PC-3 (cell line): ENCODE results near the gene CDKL4. TPM values are rescaled to one million over a fixed set of nuclear protein-coding genes. Genes with fewer than 3 reads are reported as not detected.

Experiments used
- ATAC-seq: fragments of 200-7000 bp; cut with Tn5 transposase; 2 replicates; pipeline ENCODE4 v1.9.1; 2020; ENCODE audit warnings: mild to moderate bottlenecking, moderate library complexity
- BruUV-seq: library from RNA; stranded (reverse); fragments of 400-500 nt; replicated peaks from 2 replicates; lab custom pipeline; 2021; lab: Mats Ljungman, UMichigan
- CTCF ChIA-PET: fragments of 300-600 bp; sonication (Branson Sonifier 250); formaldehyde crosslinking; loops from one replicate; lab custom pipeline; 2022; ENCODE audit warnings: antibody characterized with exemption; lab: Charles Lee
- POLR2A ChIA-PET: fragments of 300-600 bp; sonication (Branson Sonifier 250); formaldehyde crosslinking; loops from one replicate; lab custom pipeline; 2022; ENCODE audit warnings: antibody characterized with exemption; ENCODE audit not compliant: unreplicated experiment; lab: Charles Lee
- DNase-seq: peaks from one replicate; pipeline ENCODE4 v3.0.0-alpha.2; 2015
- H2AFZ ChIP-seq: fragments of 300-600 bp; sonication (generic); 2 replicates; pipeline ENCODE4 v1.6.0; 2016; ENCODE audit warnings: antibody characterized with exemption, low read length
- H3F3A ChIP-seq: fragments of 300-600 bp; sonication (generic); one replicate; pipeline ENCODE4 v1.6.0; 2017; ENCODE audit warnings: antibody characterized with exemption, low read length, control low read depth, mild to moderate bottlenecking; ENCODE audit not compliant: unreplicated experiment
- H3K27ac ChIP-seq: fragments of 300-600 bp; sonication (generic); 2 replicates; pipeline ENCODE4 v1.5.1; 2016; ENCODE audit warnings: mild to moderate bottlenecking, low read length
- H3K27me3 ChIP-seq: fragments of 300-600 bp; sonication (generic); 2 replicates; pipeline ENCODE4 v1.6.1; 2016; ENCODE audit warnings: low read length, mixed read lengths
- H3K36me3 ChIP-seq: fragments of 300-600 bp; sonication (generic); 2 replicates; pipeline ENCODE4 v1.6.1; 2016; ENCODE audit warnings: low read depth, mixed run types, low read length, mixed read lengths
- H3K4me1 ChIP-seq: fragments of 300-600 bp; sonication (generic); 2 replicates; pipeline ENCODE4 v1.5.1; 2016; ENCODE audit warnings: low read length; ENCODE audit not compliant: insufficient read depth
- H3K4me2 ChIP-seq: fragments of 300-600 bp; sonication (generic); 2 replicates; pipeline ENCODE4 v1.6.0; 2016; ENCODE audit warnings: low read length
- H3K4me3 ChIP-seq: fragments of 300-600 bp; sonication (generic); 2 replicates; pipeline ENCODE4 v1.5.1; 2016; ENCODE audit warnings: mild to moderate bottlenecking, low read length, mixed read lengths
- H3K79me2 ChIP-seq: fragments of 300-600 bp; sonication (generic); 2 replicates; pipeline ENCODE4 v1.6.1; 2017; ENCODE audit warnings: low read length, mixed read lengths
- H3K9ac ChIP-seq: fragments of 300-600 bp; sonication (generic); 2 replicates; pipeline ENCODE4 v1.6.0; 2016; ENCODE audit warnings: mild to moderate bottlenecking, low read length
- H3K9me2 ChIP-seq: fragments of 300-600 bp; sonication (generic); replicated peaks from 2 replicates; pipeline ENCODE4 v1.6.1; 2016; ENCODE audit warnings: mixed run types, low read length, mixed read lengths
- H3K9me3 ChIP-seq: fragments of 300-600 bp; sonication (generic); 2 replicates; pipeline ENCODE4 v1.6.1; 2016; ENCODE audit warnings: low read length, mixed read lengths
- H4K20me1 ChIP-seq: fragments of 300-600 bp; sonication (generic); 2 replicates; pipeline ENCODE4 v1.6.1; 2016; ENCODE audit warnings: low read length, mixed read lengths
- CTCF ChIP-seq: fragments of 300-600 bp; sonication (generic); conservative IDR thresholded peaks from 2 replicates; pipeline ENCODE4 v1.5.1; 2017; ENCODE audit warnings: antibody characterized with exemption, low read depth, mild to moderate bottlenecking, low read length
- EZH2 ChIP-seq: fragments of 300-600 bp; sonication (generic); IDR thresholded peaks from one replicate; pipeline ENCODE4 v1.6.1; 2017; ENCODE audit warnings: antibody characterized with exemption, mild to moderate bottlenecking, low read length; ENCODE audit not compliant: unreplicated experiment
- EZH2phosphoT487 ChIP-seq: fragments of 300-600 bp; sonication (generic); IDR thresholded peaks from 2 replicates; pipeline ENCODE4 v1.6.1; 2018; ENCODE audit warnings: mild to moderate bottlenecking, antibody characterized with exemption, low read length, borderline replicate concordance
- intact Hi-C: fragments of 100-400 bp; cut with micrococcal nuclease; formaldehyde crosslinking; loops from 2 replicates; pipeline ENCODE4 v1.9.0; 2023
- total RNA-seq: library from RNA; depleted of rRNA; stranded (reverse); fragments of >200 nt; gene quantifications from 2 replicates; pipeline ENCODE4 v1.2.3, GENCODE V29; 2014

CDKL4 gene
- total RNA-seq, 1 experiment from 2014 or later: 0.07 TPM

GRCh38 chr2:39265315-39265714 lies 21.5 kb upstream of the CDKL4 start:
- no peak for TF ChIP-seq EZH2
- TF ChIP-seq EZH2phosphoT487: no peak
- TF ChIP-seq CTCF: no peak
- no peak for ATAC-seq
- Histone ChIP-seq H3K4me3 (no peak overlapping the region), H3K4me2 (no peak overlapping the region), H3K9me3 (no peaks in the 10 kb centered on the region), H4K20me1 (0 out of 2 replicates have a peak, but pooled peaks cover 3% of the 10 kb centered on the region), H3K4me1 (no peaks in the 10 kb centered on the region), H3F3A (no peaks in the 10 kb centered on the region), H3K79me2 (no peaks in the 10 kb centered on the region), H3K27me3 (no peaks in the 10 kb centered on the region), H3K36me3 (peaks cover 36% of the 10 kb centered on the region; the same call in 1 of the 2 replicates), H2AFZ (no peak overlapping the region), H3K27ac (no peak overlapping the region), H3K9me2 (no peaks in the 10 kb centered on the region), H3K9ac (no peak overlapping the region)
- DNase-seq: no peak
- ChIA-PET CTCF (no interaction called here), POLR2A (no interaction called here)
- BruUV-seq: no TSS peak
- intact Hi-C loops: no loop called here

- POLR2A ChIA-PET: no interaction called here
- BruUV-seq: no TSS peak
These were observed 21.0 kb upstream of the CDKL4 start for GRCh38 chr2:39264733-39265132.

More at GRCh38 chr2:39264733-39265132, 21.0 kb upstream of the CDKL4 start:
- Histone ChIP-seq H3K4me1 (no peaks in the 10 kb centered on the region), H2AFZ (no peak overlapping the region), H3K27me3 (no peaks in the 10 kb centered on the region), H3K79me2 (no peaks in the 10 kb centered on the region), H3K4me3 (no peak overlapping the region), H3K9ac (no peak overlapping the region), H3K27ac (no peak overlapping the region), H3K36me3 (peaks cover 36% of the 10 kb centered on the region; the same call in 1 of the 2 replicates), H3K9me2 (no peaks in the 10 kb centered on the region), H3K9me3 (no peaks in the 10 kb centered on the region), H4K20me1 (0 out of 2 replicates have a peak, but pooled peaks cover 3% of the 10 kb centered on the region), H3K4me2 (no peak overlapping the region), H3F3A (no peaks in the 10 kb centered on the region)
- TF ChIP-seq CTCF (no peak), EZH2phosphoT487 (no peak), EZH2 (no peak)
- CTCF ChIA-PET: no interaction called here
- ATAC-seq (no peak), DNase-seq (no peak)
- intact Hi-C loops: no loop called here
